NCI-H526 treated with DMSO at 0.1 percent for 48 hours (cell line): ENCODE results near the gene RBBP8.
"Not testable (repeated sequence)": the region's sequence is repeated elsewhere in the genome, so short reads cannot be mapped to it uniquely, and the experiment has no call there.

ENCODE experiments used
- DNase-seq: peaks from one replicate; lab custom pipeline; 2025; lab: John Stamatoyannopoulos, UW

The RBBP8 gene

DNA sequence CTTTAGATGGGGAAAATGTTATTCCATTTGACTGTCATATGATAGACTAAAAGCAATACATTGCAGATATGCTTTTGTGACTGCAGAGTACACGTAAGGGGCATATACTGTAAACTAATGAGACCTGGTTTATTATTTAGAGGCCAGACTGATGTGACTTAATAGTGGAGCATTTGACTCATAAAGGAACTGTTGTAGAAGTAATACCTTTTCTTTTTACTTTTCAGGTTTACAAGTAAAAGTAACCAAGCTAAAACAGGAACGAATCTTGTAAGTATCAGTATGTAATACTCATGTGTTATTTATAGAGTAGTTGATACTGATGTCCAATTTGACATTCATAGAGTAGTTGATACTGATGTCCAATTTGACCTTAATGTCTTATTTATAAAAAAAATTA, 13.1 kb downstream of the RBBP8 start:
- no peak for DNase-seq

DNA sequence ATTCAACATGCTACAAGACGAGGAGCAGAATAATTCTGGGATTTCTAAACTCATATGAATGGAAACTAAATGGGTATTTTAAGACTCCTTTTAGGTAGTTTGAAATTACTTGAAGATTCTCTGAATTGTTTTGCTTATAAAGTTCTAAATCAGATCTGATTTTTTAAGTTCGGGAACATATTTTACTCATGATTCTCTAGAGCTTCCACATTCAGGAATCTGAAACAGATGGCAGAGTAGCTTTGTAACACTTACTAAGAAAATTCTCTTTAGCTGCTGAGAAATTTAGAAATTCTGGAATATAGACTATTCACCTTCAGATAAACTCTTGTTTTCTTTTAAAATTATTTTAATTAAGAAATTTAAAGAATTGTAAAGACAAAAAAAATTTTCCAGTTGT, 13.7 kb downstream of the RBBP8 start:
- no peak for DNase-seq

DNA sequence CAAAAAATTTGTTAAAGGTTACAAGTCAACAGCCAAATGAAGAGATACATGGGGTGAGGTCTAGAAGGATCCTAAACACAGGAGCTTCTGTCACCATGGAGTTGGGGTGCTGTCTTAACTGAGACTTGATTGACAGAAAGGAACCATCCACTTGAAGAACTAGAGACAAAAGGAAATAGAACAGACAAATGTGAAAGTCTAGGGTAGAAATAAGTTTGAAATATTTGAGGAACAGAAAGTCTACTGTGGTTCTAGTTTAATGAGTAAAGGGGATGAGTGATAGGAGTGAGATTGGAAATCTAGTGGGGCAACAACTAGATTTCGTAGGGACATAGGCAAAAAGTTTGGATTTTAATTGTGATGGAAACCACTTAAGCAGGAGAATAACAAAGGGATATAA, 18.7 kb downstream of the RBBP8 start:
- DNase-seq, result no peak

DNA sequence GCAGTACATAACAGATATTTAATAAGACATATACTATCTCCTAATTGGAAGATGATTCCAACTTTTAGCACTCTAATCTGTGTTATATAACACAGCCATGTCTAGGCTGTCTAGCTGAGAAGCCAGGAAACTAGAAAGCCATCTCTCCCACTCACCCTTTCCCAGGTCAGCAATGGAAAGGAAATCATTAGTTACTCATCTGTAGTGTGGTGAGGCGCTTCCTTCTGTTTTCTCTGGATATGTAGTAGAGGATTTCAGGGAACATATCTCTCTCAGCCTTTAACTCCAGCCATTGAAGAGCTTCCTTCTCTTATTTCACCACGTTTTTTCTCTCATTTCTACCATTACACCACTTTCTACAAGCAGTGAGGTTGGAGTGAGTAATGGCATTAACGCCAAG, 19.4 kb downstream of the RBBP8 start:
- no peak for DNase-seq

DNA sequence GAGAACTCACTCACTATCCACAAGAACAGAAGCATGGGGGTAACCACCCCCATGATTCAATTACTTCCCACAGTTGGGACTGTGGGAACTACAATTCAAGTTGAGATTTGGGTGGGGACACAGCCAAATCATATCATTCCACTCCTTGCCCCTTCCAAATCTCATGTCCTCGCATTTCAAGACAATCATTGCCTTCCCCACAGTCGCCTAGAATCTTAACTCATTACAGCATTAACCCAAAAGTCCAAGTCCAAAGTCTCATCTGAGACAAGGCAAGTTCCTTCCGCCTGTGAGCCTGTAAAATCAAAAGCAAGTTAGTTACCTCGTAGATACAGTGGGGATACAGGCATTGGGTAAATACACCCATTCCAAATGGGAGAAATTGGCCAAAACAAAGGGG, 20.9 kb downstream of the RBBP8 start:
- DNase-seq, result not testable (repeated sequence)

DNA sequence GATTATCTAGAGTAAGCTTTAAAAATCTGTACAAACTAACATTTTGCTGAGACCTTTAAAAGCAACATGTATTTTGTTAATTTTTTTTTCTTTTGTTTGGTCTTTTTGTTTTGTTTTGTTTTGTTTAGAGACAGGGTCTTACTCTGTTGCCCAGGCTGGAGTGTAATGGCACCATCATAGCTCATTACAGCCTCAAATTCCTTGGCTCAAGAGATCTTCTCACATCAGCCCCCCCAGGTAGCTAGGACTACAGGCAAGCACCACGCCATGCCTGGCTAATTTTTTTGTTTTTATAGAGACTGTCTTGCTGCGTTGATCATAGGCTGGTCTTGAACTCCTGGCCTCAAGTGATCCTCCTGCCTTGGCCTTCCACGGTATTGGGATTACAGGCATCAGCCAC, 23.1 kb downstream of the RBBP8 start:
- DNase-seq, result no peak

DNA sequence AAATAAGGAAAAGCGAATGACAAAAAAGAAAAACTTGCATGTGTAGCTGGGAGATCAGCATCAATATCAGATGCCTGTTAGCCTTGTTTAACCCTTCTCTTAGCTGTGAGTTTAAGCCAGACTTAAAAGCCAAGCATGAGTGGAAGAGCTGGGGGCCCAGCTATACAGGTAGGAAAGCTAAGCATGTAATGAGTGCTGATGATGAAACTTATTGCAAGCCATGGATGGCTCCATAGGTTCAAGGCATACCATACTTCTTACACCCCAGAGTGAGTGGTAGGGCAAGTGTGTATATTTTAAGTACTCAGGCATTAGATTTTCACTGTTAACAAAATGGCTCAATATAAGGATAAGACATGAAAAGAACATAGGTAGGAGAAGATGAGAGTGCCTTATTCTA, 28.0 kb downstream of the RBBP8 start:
- no peak for DNase-seq

DNA sequence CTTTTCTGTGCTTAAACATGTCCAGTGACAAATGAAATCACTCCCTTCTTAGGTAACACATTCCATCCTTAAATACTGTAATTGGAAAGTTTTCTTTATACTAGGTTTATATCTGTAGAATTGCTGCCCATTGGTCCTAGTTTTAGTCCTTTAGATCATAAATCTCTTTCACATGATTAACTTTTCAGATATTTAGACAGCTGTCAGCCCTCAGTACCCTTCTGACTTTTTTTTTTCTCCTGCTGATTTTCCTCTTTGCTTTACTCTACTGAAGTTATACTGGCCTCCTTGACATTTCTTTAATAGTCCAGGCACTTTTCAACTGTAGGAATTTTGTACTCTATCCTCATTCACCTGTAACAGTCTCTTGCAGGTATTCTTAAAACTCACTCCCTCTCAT, 28.9 kb downstream of the RBBP8 start:
- DNase-seq, result no peak

DNA sequence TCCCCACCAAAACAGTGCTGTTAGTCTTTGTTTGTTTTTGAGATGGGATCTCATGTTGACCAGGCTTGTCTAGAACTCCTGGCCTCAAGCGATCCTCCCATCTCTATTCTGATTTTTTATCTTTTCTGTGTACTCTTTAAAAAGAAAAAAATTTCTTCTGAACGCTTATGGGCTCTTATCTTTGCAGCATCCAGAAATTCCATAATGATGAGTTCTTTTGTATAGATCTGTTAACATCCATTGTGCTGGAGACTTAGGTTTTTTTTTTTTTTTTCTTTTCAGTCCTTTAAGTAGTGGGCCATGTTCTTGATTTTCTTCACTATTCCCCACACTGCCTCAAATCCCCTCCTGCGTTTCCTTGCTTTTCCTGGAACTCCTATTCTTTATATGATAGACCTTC, 31.0 kb downstream of the RBBP8 start:
- DNase-seq, result no peak

DNA sequence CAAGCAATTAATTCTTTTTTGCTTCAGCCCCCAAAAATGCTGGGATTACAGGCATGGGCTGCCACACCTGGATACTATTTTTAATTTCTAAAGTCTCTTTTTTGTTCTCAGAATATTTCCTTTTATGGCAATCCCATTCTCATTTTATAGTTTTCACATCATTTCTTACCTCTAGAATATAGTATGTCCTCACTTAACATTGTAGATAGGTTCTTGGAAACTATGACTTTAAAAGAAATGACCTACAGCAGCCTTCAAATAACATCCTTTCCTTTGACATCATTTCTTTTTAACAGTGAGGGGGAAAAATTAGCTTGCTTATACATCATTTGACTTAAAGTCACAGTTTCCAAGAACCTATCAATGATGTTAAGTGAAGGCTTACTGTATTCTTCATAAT, 31.6 kb downstream of the RBBP8 start:
- DNase-seq, result no peak

DNA sequence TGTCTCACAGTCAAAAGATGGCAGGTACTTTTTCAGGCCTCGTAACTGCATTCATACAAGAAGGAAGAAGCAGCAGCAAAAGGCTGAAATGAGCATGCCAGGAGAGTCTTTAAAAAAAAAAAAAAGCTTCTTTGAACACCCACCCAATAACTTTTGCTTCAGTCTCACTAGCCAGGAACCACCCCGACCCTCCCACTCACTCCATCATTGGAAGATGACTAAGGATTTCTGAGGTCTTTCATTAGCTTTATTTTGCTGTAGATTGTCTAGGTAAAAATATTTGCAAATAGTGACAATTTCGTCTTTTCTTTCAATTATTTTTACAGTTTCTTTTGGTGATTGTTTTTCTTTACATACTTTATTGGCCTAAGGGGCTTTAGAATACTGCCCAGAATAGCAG, 37.9 kb downstream of the RBBP8 start:
- no peak for DNase-seq

DNA sequence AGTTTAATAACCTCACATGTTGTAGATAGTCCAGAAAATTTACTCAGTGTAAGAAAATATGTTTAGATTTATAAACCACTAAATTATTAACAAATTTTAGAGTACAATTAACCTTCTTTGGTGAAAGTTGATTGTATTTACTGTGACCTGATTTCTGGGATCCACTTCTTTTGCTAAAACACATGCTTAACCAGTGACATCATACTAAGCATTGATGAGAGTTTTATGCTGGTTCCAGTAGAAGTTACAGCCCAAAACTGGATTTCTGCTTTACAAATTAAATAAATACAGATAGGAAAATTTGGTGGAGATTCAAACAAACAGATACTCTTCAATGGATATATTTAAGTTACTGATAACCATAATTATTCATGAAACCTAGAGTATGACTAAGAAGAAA, 40.9 kb downstream of the RBBP8 start:
- DNase-seq, result no peak

DNA sequence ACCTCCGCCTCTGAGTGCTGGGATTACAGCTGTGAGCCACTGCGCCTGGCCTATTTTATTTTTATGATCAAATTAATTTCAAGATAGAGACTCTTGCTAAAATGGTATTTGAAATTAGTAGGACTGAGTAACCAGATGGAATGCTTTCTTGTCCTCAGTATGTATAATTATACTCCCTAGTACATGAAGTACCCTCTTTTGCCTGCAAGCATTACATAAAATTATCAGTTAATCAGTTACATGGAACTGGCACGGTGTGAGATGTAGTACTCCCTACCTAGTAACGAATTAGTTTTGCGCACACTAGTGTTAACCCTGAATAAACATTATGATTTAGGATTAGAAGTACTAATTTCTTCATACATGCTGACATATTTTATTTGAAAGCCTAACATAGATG, 41.6 kb downstream of the RBBP8 start:
- DNase-seq, result no peak

DNA sequence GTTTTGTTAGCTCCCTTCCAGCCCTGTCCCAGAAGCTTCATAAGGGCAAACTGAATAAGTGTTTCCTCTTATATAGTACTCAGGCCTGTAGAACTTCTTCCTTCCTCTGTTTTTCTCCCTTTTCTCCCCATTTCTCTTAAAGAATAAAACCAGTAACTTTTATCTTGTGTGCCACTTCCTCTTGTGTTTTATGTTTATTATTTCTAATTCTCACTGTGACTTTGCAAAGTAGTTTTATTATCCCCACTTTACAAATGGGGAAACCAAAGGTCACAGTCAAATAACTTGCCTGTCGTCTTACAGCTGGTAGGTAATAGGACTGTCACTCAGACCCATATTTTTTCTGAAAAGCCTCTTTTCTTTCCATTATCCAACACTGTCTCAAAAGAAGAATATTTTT, 42.4 kb downstream of the RBBP8 start:
- DNase-seq, result no peak

DNA sequence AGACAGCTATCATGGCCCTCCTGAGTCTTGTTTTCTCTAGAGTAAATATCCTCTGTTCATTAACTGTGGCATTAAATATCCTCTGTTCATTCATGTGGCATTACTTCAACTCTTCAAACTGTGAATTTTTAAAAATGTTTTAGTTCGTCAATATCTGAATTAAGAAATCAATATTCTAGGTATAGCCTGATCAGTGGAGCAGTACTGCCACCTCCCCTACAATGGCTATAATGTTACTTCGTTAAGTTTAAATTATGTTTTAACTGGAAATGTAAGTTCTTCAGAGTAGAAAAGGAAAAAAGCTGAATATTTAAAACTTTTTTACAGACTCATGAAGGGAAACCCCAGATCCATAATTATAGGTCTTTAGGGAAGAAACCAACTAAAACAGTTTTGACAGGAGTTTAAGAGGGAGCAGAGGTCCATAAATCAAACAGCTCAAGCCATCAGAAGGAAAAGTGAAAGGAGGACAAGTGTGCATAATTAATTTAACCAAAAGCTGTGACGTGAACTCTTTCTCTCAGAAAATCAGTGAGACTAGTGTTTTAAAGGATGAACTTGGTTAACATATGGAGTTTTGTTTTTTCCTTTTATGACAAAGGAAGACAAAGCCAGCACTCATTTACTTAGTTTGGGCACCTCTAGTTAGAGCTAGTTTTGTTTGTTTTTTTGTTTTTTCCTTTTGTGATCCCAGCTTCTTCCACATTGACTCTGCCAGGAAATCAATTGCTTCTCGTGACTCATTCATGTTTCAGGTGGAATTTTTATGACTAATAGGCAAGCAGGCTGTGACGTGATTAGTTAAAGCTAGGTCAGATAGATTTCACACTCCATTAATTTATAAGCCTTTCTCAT, 44.9 kb downstream of the RBBP8 start:
- no peak for DNase-seq

DNA sequence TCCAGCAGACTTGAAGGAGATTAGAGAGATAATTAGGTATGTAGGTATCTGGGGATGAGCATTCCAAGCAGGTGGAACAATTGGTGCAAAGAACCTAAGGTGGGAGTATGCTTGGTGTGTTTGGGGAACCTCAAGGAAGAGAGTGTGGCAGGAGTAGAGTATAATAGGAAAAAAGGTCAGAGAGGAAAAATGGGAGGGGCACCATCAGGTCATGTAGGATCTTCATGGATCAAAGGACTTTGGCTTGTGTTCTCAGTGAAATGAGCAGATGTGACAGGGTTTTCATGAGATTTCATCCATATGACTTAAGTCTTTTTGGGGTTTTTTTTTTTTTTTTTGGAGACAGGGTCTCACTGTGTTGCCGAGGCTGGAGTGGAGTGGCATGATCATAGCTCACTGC, 47.3 kb downstream of the RBBP8 start:
- DNase-seq, result no peak

DNA sequence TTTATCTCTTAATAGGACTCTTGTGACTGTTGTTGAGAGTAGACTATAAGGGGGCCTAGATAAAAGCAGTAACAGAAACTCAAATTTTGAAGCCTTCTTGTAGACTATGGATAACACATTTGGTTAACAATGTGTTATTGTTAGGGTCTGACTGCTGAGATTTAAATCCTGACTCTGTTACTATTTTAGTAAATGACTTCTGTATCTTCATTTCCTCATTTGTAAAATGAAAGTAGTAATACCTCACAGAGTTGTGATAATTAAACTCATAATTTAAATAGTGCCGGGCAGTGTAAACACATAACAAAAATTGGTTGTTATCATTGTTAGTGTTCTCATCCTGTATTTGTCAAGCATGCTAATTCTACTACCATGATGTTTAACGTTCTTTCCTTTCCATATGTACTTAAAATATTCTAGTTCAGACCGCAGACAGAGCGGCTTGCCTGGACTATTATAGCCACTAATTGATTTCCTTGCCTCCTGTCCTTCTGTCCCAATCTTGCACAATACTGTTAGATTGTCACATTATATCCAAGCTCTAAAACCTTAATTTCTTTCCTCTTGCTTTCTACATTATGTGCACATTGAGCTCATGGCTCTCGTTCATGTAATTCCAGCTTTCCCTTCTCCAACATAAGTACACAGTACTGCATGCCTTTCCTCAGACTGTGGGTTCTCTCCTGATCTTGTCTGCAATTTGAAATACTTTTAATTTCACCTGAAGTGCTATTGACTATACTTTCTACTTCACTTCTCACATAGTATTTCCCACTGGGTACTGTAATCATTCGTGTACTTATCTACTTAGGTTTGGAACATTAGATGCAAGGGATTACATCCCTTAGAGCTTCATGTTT, 48.4 kb downstream of the RBBP8 start:
- DNase-seq, result no peak

DNA sequence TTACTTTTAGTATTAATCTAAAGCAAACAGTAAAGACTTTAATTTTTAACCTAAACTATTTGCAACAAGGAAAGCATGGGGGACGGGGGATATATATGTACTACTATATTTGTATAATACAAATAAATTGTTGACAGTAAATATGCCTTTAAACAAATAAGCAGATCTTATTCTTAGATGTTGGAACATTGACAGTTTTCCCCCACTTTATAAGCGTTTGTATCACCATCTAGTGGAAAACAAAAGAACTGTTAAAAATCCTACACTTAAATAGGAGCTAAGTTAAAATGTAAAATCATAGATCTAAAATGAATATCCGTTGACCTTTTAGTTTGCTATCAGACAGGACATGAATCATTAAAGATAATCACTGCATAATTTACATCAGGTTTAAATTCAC, 50.0 kb downstream of the RBBP8 start:
- peak; percentile 8 for DNase-seq

DNA sequence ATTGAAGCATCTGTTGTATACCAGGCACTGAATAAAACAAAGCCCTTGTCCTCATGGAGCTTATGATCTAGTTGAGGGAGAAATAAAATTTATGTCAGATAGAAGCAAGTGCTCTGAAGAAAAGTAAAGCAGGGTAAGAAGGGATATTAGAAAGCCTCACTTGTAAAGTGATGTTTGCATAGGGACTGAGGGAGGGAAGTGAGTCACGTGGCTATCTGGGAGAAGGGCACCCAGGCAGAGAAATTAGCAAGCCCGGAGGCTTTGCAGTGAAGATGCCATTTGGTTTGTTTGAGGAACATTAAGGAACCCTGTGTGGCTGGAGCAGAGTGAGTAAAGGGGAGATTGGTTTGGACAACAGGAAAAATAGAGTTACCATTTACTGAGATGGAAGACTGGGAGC, 52.1 kb downstream of the RBBP8 start:
- no peak for DNase-seq

DNA sequence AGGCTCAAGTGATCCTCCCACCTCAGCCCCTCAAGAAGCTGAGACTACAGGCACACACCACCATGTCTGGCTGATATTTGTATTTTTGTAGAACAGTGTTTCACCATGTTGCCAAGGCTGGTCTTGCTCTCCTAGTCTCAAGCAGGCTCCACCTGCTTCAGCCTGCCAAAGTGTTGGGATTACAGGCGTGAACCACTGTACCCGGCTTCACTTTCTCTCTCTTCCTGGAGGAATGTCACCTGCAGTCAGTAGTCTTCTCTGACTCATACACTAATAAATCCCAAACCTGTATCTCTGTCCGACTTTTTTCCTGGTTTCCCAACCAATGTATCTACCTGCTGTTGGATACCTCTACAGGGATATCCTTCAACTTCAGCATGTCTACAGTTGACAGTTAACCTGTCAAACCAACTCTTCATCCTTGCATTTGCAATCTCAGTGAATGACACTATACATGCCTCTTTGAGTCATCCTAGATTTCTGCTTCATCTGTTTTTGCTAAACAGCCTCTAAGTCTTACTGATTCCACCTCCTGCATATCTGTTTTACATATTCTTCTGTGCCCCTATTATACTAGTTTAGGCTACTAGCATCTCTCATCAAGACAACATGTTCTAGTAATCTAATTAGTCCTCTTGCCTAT, 54.5 kb downstream of the RBBP8 start:
- no peak for DNase-seq

DNA sequence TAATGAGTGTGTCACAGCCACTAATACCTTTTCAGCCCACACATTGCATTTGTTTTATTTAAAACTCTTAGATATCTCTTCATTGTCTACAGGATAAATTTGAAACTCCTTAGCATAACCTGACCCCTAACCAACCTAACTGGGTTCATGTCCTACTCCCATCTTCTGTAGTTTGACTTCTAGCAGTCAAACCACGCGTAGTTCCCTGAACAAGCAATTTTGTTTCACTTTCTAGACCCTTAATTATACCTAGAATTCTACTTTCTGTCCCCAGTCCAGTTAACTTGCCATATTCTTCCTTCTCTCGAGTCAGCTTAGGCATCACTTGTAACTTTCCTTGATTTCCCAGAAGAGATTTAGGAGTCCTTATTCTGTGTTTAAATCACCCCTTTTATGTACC, 55.1 kb downstream of the RBBP8 start:
- no peak for DNase-seq

DNA sequence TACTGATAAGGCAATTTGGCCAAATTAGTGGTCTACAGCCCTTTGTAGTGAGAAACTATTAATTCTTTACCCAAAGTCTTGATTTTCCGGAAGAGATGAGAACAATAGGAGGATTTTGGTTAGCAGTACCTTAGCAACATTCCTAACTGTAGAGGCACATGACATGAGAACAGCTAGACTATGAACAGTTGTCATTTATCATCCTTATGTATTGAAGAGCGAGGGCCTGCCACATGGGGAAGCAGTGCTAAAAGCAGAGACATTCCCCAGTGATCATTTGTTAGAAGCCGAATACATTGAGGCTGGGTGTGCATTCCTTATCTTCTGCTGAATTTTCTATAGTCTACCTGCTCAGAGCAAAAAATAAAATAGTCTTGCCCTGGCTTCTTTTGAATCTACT, 65.2 kb downstream of the RBBP8 start:
- DNase-seq, result no peak

DNA sequence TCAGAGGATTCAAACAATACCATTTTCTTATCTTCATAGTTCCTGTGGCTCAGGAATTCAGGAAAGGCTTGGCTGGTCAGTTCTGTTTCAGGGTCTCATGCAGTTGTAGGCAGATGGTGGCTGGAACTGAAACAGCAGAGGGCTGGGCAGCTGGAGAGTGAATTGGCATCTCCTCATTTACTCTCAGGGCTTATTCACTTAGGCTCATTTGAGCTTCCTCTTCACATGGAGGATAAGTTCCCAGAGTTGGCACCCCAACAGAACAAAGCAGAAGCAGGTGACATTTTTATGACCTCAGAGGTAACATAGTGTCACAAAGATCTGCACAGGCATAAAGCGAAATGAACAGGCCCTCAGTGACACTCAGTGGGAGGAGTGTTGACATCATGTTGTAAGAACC, 66.1 kb downstream of the RBBP8 start:
- no peak for DNase-seq
